Activated gamma-delta T cell (primary cell): Measurements from ENCODE around the gene GMDS.

Source experiments
- DNase-seq: peaks from one replicate; lab custom pipeline; 2025; lab: John Stamatoyannopoulos, UW

The GMDS gene

DNA sequence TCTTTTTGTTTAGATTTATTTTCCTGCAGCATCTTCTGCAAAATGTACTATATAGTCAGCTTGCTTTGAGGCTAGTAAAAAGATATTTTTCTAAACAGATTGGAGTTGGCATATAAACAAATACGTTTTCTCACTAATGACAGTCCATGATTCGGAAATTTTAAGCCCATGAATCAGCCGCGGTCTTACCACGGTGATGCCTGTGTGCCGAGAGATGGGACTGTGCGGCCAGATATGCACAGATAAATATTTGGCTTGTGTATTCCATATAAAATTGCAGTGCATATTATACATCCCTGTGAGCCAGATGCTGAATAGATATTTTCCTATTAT is 632.5 kb downstream of the GMDS start:
- no peak for DNase-seq

DNA sequence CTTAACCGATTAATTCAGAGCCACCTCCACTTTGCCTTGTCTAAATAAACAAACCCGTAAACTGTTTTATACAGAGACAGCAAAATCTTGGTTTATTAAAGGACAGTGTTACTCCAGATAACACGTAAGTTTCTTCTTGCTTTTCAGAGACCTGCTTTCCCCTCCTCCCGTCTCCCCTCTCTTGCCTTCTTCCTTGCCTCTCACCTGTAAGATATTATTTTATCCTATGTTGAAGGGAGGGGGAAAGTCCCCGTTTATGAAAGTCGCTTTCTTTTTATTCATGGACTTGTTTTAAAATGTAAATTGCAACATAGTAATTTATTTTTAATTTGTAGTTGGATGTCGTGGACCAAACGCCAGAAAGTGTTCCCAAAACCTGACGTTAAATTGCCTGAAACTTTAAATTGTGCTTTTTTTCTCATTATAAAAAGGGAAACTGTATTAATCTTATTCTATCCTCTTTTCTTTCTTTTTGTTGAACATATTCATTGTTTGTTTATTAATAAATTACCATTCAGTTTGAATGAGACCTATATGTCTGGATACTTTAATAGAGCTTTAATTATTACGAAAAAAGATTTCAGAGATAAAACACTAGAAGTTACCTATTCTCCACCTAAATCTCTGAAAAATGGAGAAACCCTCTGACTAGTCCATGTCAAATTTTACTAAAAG is 633.0 kb downstream of the GMDS start:
- no peak for DNase-seq

GRCh38 chr6:1611572-1612298 is 633.7 kb downstream of the GMDS start:
- no peak for DNase-seq

- DNase-seq, result no peak
Observed at GRCh38 chr6:1611322-1611571, 634.2 kb downstream of the GMDS start.

GRCh38 chr6:1610497-1611321 is 634.7 kb downstream of the GMDS start:
- DNase-seq, result no peak

DNA sequence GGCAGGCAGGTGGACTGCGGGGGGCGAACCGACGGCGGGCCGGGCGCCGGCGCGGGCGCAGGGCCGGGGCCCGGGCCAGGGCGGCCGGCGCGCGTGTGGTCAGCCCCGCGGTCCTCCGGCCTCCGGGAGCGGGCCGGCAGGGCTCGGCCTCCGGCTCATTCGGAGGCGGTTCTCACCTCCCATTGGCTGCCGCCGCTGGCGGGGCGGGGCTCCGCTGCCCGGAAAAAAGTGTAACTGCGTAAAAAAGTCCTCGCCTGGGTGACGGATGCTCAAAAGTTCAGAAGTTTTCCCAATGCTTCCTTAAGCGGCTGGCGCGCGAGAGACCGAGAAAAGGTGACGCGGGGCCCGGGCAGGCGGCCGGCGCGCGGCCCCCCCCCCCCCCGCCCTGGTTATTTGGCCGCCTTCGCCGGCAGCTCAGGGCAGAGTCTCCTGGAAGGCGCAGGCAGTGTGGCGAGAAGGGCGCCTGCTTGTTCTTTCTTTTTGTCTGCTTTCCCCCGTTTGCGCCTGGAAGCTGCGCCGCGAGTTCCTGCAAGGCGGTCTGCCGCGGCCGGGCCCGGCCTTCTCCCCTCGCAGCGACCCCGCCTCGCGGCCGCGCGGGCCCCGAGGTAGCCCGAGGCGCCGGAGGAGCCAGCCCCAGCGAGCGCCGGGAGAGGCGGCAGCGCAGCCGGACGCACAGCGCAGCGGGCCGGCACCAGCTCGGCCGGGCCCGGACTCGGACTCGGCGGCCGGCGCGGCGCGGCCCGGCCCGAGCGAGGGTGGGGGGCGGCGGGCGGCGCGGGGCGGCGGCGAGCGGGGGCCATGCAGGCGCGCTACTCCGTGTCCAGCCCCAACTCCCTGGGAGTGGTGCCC is 635.5 kb downstream of the GMDS start, which contains the start of gene FOXC1:
TSS of gene FOXC1 (plus strand) at position 268 of the 849 bp plus-strand sequence. CDS start at position 799, 531 bp downstream.
- no peak for DNase-seq

GRCh38 chr6:1609041-1609647 is 636.3 kb downstream of the GMDS start:
- DNase-seq, result no peak

GRCh38 chr6:1608222-1609040 is 637.0 kb downstream of the GMDS start:
- DNase-seq, result no peak

- DNase-seq, result no peak
Observed at GRCh38 chr6:1607516-1608221, 637.7 kb downstream of the GMDS start.

DNA sequence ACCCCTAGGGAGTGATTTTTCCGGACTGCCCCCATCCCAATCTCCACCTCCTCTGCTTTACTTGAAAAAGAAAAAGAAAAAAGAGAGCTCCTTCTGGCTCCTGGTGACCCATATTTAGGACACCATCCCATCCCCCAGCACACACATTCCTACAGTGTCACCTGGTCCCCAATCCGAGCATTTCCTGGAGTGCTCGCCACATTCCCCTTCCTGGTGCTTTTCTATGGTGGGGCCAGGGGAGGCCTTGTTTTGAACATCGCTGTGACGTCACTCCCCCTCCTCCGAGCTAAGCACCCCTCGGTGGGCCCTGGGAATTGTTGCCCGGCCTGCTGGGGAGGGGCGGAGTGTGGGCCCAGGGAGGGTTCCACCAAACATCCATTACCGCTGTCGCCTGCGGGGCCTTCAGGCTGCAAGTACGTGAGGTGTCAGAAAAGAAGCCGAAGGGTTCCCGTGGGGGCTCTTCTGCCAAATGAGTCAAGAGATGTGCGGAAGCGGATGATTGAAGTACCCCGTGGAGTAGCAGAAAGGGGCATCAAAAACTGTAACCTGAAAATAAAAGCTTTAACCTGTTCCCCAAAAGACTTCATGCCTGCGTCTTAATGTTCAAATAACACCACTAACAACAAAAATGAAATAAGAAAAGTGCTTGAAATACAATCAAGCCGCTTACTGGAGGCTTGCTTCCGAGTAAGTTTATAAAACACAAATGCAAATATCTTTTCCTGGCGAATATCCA is 638.5 kb downstream of the GMDS start:
- DNase-seq, result no peak

DNA sequence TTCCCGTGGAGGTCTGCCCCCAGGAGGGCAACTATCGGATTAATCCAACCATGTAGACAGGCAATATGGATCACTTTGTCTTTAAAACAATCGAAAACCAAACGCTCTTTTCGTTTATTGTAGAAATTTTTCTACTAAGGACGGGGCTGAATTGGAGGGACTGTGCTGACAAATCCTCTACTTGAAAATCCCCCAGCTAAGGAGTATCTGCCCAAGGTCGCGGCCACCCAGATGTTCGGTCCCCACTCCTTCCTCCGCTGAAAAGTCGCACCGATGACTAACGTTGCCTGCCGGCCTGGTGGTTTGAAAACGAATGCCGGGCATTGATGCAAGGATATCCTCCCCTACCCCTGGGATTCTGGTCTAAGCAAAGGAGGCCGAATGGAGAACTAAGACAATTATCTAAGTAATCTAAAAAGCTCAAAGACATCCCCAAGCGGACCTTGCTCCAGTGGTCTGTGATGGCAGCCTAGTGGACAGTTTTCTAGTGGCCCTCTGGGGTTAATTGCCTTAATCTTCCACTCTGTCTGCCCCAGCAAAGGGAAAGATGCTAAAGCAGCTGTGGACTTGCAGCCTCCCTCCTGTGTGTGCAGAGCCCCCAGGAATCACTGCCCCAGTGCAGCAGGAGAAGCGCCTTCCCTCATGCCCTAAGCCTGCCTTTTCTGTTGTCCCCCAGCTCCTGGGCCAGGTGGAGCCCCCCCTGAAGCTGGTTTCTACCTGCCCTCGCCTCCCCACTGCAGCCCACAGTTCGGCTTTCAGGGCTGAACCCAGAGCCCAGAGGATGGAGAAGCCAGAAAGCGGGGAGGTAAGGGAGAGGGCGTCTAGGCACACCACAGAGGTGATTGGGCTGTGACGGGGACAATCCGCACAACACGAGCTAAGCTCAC is 639.3 kb downstream of the GMDS start:
- DNase-seq, result no peak

DNA sequence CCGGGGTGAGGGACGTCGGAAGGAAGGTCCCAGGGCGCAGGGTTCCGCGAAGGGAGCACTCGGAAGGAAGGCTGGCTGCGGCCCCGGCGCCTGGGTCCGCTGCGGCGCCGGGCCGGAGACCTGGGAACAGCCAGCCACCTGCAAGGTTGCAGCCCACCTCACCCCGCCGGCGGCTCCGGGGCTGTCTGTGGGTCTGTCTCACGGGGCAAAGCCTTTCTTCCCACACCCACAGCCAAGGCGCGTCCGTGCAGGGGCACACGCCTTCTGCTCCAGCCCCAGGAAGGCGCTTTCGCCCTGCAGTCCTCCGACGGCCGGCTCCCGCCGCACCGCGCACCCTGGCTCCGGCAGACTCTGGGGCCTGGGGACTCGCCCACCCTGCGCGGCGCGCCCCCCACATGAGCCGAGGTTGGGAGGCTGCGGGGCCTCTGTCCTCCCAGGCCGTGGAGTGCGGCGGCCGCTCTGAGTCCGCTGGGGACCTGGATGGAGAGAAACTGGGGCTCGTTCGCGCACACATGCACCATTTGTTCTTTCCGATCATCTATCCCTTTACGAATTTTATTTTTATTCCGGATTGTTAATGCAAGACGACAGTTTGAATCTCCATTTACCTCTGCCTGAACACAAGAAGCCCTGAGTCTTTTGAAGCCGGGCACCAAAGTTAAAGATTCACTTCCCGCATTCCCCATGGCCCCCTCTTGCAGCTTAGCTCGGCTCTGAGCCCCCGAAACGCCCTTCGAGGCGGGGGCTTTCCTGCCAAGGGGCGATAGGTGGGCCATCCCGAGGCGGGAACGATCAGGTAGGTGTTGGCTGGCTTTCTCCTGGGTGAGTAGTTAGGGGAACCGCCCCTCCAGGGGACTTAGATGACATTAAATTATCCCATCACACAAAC is 640.2 kb downstream of the GMDS start:
- no peak for DNase-seq

GRCh38 chr6:1604158-1605003 is 641.0 kb downstream of the GMDS start:
- peak; percentile 32 for DNase-seq

DNA sequence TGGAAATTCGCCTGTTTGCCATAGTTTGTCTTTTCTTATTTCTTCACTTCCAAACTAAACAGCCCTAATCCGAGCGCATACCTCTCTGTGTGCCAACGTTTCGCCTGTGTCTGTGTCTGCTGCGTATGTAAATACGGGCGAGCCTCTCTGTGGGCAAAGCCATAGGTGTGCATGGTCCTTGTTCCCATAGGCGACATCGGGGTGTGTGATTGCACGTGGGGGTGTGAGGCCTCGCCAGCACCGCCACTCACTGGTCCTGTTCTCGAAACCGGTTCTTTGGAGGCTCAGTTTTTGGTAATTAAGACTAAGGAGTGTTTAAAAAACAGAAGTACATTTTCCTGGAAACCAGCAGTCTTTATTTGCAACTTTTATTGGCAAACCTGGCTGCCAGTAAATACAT is 641.7 kb downstream of the GMDS start:
- no peak for DNase-seq

DNA sequence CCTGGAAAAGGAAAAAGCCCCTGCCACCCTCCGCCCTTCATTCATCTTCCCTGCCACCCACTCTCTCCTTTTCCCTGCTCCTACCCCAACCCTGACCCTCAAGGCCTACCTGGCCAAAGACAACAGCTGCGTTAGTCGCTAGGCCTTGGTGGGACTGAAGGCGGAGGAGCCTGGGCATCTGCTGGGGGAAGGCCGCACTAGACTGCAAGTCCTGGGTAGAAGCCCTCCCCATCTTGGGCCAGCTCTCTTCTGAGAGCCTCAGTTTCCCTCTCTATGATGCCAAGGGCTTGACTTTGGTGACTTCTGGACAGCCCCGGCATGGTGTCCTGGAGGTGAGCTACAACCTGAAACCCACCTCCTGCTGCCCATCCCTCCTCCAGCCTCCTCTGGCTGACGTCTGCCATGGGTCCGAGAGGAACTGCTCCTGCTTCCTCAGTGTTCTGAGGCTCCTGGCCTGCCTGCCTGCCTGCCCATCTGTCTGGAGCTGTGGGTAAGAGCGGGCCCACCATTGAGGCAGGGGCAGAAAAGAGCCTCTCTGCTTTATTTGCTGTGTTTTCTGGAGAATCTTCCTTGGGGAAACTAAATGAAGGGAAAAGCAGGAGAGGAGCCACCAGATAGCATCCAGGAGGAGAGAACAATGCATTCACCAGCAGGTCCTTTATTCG is 643.2 kb downstream of the GMDS start:
- DNase-seq, result no peak
